Measurements from ENCODE around the gene TRERF1. TPM values are rescaled to one million over a fixed set of nuclear protein-coding genes. Genes with fewer than 3 reads are reported as not detected.

Gene TRERF1
- total and polyA plus RNA-seq, 2 experiments from 2014 or later = 11.2 to 20.6 TPM

GRCh38 chr6:42264162-42264851 lies 187.4 kb downstream of the TRERF1 start (continued):
- TF ChIP-seq ZNF462 (CRISPR knock-in tag; IDR thresholded peaks at IDR 0.05) (no peak), JUNB (IDR thresholded peaks at IDR 0.05; ENCODE audit: unreplicated experiment) (no peak), EZH2 (IDR thresholded peaks at IDR 0.05; ENCODE audit: low read depth, unreplicated experiment) (no peak), CREB1 (CRISPR knock-in tag; IDR thresholded peaks at IDR 0.05; ENCODE audit: low read depth) (no peak), STAT1 (IDR thresholded peaks at IDR 0.05; ENCODE audit: unreplicated experiment) (no peak), EZH2phosphoT487 (IDR thresholded peaks at IDR 0.05; ENCODE audit: unreplicated experiment) (no peak)

GRCh38 chr6:42263165-42263728 lies 188.5 kb downstream of the TRERF1 start:
- Histone ChIP-seq H3F3A (replicated peaks; ENCODE audit: low read depth) (peaks cover 2% of the 10 kb centered on the region; the same call in 1 of the 2 replicates), H3K27me3 (ENCODE audit: insufficient read depth) (no peaks in the 10 kb centered on the region), H3K4me1 (ENCODE audit: insufficient read depth) (peaks cover 18% of the 10 kb centered on the region), H3K4me3 (no peak overlapping the region), H4K20me1 (replicated peaks; ENCODE audit: insufficient read depth) (peaks cover 10% of the 10 kb centered on the region), H3K9me2 (ENCODE audit: insufficient read depth) (no peaks in the 10 kb centered on the region), H3K36me3 (ENCODE audit: insufficient read depth) (peaks cover 10% of the 10 kb centered on the region; the same call in 1 of the 2 replicates), H3K27ac (ENCODE audit: low read depth) (no peak overlapping the region), H2AFZ (no peak overlapping the region), H3K4me2 (no peak overlapping the region), H3K79me2 (replicated peaks; ENCODE audit: insufficient read depth) (no peaks in the 10 kb centered on the region)
- DNase-seq (ENCODE audit: low spot score) (peak; percentile 45), ATAC-seq (peak; percentile 19)
- H3K36me3 Mint-ChIP-seq (ENCODE audit: low read depth) = peaks cover 24% of the 10 kb centered on the region
- no peaks in the 10 kb centered on the region for H3K9me3 Mint-ChIP-seq
- TF ChIP-seq EZH2 (IDR thresholded peaks at IDR 0.05; ENCODE audit: low read depth, unreplicated experiment) (no peak), EZH2phosphoT487 (IDR thresholded peaks at IDR 0.05; ENCODE audit: unreplicated experiment) (no peak), REST (IDR thresholded peaks at IDR 0.05; ENCODE audit: unreplicated experiment) (no peak), CTCF (conservative IDR thresholded peaks at IDR 0.05; ENCODE audit: low read depth in 2 of 2) (peak in 1 of 2 experiments; percentile 30; a peak in 2 of 4 replicates), CREB1 (CRISPR knock-in tag; IDR thresholded peaks at IDR 0.05; ENCODE audit: low read depth) (no peak), ETS1 (IDR thresholded peaks at IDR 0.05) (no peak)
- no peak overlapping the region for H3K27ac Mint-ChIP-seq
- no peak overlapping the region for H3K4me3 Mint-ChIP-seq
- peaks cover 14% of the 10 kb centered on the region for H3K27me3 Mint-ChIP-seq (ENCODE audit: insufficient read depth, low read depth, poor library complexity)
- peaks cover 29% of the 10 kb centered on the region for H3K4me1 Mint-ChIP-seq

Data from GM23338 (cell line).